ENCODE results near the gene DPRX.

Gene DPRX, protein sequence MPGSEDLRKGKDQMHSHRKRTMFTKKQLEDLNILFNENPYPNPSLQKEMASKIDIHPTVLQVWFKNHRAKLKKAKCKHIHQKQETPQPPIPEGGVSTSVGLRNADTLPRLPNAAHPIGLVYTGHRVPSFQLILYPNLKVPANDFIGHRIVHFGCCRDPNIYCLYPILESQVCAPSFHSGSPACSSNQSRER

GRCh38 chr19:53631949-53632407 lies at the start of gene DPRX:
Gene DPRX (plus strand): TSS chr19:53631999. CDS start chr19:53632107, 108 bp downstream.
- DNase-seq (ENCODE audit: low spot score) = no peak

DNA sequence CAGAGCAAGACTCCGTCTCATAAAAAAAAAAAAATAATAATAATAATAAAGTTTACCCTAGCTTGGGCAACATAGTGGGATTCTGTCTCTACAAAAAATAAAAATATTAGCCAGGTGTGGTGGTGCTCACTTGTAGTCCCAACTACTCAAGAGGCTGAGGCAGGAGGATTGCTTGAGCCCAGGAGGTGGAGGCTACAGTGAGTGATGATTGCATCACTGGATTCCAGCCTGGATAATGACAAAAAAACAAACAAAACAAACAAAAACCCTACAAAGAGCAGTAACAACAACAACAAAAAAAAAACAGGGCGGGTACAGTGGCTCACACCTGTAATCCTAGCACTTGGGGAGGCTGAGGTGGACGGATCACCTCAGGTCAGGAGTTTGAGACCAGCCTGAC lies 48.6 kb upstream of the DPRX start:
- no peak for DNase-seq (ENCODE audit: low spot score)

DNA sequence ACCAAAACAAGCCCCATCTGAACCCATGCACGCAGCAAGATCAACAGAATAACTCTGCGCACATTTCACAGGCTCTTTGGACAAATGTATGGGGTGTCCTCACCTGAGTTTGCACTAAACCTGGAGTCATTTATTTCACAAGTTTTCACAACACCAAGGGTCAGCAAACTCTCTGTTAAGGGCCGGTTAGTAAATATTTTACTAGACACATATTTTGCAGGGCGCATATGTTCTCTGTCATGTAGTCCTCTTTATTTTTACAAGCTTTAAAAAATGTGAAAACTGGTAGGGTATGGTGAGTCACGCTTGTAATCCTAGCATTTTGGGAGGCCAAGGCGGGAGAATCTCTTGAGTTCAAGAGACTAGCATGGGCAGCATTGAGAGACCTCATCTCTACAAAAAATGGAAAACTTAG lies 45.5 kb upstream of the DPRX start:
- no peak for DNase-seq (ENCODE audit: low spot score)

- no peak for DNase-seq (ENCODE audit: low spot score)
Observed at GRCh38 chr19:53594811-53595509, 36.8 kb upstream of the DPRX start.

DNA sequence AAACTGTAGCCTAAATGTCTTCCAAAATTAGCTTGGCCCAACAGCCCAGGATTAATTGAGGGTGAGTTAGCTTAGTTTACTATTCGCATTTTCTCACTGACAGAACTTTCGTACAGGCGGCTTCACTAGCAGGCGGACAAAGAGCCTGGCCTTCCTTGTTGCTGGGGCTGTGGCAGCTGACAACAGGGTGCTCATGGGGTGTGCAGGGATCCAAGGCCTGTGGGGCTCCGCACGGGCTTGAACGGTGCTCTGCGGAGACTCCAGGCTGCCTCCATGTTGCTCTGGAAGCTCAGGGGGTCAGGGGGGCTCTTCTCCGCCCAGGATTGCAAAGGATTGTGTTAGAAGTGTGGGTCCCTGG lies 36.3 kb upstream of the DPRX start:
- no peak for DNase-seq (ENCODE audit: low spot score)

- DNase-seq (ENCODE audit: low spot score) = no peak
Observed at GRCh38 chr19:53596056-53596455, 35.7 kb upstream of the DPRX start.

DNA sequence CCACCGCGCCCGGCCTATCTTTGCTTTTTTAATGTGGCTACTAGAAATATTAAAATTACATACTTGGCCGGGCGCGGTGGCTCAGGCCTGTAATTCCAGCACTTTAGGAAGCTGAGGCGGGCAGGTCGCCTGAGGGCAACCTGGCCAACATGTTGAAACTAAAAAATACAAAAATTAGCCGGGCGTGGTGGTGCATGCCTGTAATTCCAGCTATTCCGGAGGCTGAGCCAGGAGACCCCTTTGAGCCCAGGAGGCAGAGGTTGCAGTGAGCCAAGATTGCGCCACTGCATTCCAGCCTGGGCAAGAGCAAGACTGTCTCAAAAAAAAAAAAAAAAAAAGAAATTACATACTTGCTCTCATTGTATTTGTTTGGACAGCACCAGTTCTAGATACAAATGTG lies 34.8 kb upstream of the DPRX start:
- no peak for DNase-seq (ENCODE audit: low spot score)

DNA sequence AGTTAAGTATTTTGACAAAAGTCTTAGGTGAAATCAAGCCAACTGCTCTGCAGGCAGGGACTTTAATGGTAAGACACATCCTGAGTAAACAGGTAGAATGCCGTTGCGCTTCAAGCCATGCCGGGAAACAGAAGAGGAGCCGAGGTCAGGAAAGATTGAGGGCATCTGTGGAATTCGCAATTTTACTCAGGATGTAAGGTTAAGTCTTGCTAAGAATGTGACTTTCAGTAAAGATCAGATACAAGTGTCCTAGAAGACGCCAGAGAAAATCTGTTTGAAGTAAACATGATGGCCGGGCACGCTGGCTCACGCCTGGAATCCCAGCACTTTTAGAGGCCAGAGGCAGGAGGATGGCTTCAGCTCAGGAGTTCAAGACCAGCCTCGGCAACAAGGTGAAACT lies 33.4 kb upstream of the DPRX start:
- no peak for DNase-seq (ENCODE audit: low spot score)

DNA sequence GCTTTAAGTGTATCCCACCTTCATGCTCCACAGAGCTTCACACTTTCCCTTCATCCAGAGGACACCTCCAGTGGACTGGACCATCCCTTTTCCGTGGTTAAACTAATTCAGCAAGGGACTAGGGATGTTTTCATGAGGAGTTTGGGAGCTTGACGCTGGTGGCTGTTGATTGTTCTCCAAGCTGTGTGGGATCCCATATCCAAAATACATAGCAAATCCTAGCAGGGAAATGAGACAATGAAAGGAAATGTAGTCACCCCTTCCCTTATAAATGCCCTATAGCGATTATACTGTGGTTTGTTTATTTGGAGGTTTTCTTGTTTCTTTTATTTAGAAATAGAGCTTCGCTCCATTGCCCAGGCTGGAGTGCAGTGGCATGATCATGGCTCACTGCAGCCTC lies 31.6 kb upstream of the DPRX start:
- DNase-seq (ENCODE audit: low spot score) = no peak

DNA sequence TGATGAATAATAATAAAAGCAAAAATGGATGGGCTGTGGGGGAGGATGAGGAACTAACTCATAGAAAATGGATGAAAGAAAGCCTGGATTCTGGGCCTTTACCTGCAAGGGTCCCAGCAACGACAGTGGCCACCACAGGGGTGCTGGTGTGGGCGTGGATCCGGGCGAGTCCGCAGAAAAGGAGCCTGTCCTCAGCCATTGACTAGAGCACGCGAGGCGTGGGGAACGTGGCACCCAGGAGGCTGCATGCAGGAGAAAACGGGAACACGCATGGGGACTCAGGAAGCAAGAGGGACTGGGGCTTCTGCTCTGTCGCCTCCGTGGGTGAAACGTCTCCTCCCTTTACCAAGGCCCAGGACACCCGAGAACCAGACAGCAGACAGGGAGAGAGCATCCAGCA lies 25.8 kb upstream of the DPRX start:
- no peak for DNase-seq (ENCODE audit: low spot score)

GRCh38 chr19:53608381-53608780 lies 23.4 kb upstream of the DPRX start:
- DNase-seq (ENCODE audit: low spot score) = no peak

DNA sequence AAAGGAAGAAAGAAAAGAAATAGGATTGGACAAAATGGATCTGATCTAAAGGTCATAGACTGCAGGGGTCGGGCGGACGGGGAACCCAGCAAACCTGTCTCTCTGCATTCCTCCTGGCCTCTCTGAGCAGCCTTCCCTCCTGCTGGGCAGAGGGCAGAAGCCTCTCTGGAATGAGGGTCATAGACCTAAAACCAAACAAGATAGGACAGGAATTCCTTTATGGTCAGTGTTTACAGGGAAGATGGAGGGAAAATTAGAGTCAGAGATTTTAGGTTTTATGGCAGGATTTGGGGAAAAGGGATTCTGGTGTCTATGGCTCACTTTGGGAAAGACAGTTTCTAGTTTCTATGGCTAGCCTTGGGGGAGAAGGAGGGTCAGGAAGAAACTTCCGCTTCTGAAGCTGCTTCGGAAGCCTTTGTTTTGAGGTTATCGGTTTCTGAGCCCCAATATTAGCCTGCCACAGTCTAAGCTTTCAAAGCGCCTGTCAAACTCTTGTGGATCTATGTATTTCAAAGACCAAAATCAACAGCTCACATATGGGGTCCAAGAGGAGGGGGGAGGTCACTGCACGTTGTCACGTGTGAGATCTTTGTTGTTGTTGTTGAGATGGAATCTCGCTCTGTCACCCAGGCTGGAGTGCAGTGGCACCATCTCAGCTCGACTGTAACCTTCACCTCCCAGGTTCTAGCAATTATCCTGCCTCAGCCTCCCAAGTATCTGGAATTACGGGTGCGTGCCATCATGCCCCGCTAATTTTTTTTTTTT lies 18.9 kb upstream of the DPRX start:
- DNase-seq (ENCODE audit: low spot score) = no peak

DNA sequence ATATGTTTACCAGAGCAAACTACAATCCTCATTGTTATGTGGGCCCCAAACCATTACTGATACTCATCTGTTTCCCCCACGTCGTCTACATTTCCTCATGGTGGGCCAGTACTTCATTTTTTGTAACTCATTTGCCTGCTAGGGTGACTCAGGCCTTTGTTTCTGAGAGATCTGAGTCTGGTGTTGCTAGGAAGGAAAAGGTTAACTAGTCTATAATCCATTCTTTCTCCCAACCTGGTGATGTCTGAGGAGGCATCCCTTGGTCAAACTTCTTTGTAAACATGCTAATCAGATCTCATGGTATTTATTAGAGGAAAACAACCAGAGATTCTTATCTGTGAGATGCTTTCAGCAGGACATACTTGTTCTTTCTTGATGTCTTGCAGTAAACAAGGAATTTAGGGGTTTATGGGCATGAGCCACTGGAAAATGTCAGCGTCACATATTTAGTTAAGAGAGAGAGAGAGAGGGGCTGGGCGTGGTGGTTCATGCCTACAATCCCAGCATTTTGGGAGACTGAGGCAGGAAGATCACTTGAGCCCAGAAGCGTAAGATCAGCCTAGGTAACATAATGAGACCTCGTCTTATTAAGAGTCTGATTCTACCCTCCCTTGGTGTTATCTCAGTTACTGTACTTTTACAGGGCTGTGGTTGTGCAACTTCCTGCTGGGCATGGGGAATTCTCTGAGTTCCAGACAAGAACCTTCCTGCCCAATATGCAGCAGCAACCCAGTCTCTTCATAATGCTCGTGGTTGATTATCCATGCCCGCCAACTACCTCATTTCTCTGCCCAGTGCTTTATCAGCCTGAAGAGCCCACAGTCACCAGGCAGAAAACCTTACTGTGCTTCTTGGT lies 9.7 kb upstream of the DPRX start:
- no peak for DNase-seq (ENCODE audit: low spot score)

DNA sequence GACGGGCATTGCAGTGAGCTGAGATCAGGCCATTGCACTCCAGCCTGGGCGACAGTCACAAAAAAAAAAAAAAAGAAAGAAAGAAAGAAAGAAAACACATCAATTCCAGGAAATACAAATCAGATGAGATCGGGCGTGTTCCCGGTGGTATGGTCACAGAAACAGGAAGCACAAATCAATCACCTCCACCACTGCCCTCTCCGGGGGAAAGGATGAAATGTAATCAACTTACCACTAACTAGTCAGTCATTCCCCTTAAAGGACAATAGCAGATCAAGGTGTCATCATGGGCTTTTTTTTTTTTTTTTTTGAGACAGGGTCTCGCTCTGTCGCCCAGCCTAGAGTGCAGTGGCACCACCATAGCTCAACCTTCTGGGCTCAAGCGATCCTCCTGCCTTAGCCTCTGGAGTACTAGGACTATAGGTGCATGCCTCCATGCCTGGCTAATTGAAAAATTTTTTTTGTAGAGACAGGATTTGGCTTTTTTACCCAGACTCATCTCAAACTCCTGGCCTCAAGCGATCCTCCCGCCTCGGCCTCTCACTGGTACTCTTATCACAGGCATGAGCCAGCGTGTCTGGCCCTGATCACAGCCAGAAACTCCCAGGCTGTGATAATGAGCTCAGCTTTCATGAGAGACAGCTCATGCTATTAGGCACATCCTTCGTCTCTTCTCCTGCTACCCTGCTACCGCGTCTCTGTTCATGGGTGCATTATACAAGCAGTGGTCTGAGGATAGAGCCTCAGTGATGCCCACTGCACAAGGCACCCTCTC lies 6.8 kb upstream of the DPRX start:
- no peak for DNase-seq (ENCODE audit: low spot score)

GRCh38 chr19:53626486-53626885 lies 5.3 kb upstream of the DPRX start:
- no peak for DNase-seq (ENCODE audit: low spot score)

GRCh38 chr19:53626976-53627375 lies 4.8 kb upstream of the DPRX start:
- DNase-seq (ENCODE audit: low spot score) = no peak

DNA sequence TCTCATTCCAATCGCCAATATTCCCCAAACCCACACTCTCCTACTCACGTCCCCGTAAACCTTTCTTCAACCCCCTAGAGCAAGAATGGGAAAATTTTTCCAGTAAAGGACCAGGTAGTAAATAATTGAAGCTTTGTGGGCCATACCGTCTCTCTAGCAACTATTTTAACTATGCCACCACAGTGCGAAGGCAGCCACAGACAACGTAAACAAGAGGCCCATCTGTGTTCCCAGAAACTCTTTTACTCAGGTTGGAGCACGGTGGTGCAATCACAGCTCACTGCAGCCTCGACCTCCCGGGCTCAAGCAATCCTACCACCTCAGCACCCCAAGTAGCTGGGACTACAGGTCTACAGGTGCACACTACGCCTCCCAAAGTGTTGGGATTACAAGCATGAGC lies 3.0 kb downstream of the DPRX start:
- DNase-seq (ENCODE audit: low spot score) = no peak

DNA sequence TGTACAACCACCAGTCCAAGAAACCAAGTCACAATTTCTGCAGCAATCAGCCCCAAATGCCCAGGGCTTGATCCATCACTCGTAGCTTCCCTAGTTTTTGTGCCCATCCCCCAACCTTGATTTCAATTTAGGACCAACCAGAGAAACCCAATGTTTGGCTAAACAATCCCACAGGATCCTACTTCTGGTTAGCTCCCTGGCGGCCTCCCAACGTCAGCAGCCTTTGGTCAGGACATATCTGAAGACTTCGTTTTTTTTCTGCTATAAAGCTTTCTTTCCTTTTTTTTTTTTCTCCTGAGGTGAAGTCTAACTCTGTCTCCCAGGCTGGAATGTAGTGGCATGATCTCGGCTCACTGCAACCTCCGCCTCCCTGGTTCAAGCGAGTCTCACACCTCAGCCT lies 7.7 kb downstream of the DPRX start:
- no peak for DNase-seq (ENCODE audit: low spot score)

DNA sequence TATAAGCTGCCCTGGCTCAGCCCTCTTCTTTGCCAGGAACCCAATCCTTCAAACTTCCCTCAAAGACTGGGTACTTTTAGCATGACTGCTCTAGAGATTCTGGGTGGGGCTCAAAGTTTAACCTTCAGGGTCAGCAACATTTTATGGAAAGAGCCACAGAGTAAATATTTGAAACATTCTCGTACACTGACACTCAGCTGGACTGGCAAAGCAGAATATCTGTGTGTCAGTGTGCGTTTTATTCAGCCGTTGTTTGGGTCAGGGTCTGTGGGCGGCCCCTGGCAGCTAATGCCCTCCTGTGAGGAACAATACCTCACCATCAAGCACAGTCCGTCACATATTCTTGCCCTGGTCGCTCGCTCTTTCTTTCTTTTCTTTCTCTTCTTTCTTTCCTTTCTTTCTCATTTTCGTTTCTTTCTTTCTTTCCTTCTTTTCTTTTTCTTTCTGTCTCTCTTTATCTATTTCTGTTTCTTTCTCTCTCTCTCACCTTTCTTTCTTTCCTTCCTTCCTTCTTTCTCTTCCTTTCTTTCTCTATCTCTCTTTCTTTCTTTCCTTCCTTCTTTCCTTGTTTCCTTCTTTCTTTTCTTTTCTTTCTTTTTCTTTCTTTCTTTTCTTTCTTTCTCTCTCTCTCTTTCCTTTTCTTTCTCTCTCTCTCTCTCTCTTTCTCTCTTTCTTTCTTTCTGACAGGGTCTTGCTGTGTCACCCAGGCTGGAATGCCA lies 10.7 kb downstream of the DPRX start:
- DNase-seq (ENCODE audit: low spot score) = no peak

DNA sequence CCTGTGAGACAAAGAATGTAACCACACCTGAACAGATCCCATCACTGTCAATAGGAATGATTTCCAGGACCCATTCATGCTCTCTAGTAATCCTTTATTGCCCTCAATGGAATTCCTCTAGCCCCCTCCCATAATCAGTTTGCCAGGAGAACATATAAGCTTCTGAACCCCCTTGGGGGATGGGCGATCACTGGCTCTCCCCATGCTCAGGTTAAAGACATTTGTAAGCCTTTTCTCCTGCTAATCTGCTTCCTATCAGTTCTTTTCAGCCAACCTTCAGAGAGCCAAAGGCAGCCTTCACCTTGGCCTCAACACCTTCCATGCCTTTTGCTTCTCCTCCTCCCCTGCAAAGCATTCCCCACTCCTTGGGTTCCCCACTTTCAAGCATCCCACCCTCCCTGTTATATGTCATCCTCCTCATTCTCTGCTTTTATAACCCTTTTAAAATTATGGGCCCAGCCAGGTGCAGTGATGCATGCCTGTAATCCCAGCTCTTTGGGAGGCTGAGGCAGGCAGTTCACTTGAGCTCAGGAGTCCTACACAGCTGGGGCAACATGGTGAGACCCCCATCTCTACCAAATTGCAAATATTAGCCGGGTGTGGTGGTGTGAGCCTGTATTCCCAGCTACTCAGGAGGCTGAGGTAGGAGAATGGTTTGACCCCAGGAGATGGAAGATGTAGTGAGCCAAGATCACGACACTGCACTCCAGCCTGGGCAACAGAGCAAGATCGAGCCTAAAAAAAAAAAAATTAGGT lies 12.4 kb downstream of the DPRX start:
- DNase-seq (ENCODE audit: low spot score) = no peak

All from CD4-positive, alpha-beta T cell treated with Interleukin-6 at 100 ng/mL for 8 hours (primary cell).